AG09319 (cell line): ENCODE data around the gene C1orf159.

Source experiments
- DNase-seq: peaks from one replicate; pipeline ENCODE4 v3.0.0-alpha.2; 2010; ENCODE audit warnings: low read depth; ENCODE audit errors: extremely low read depth
- CTCF ChIP-seq: IDR thresholded peaks from 2 replicates; pipeline ENCODE4 v1.5.1; 2011; ENCODE audit warnings: low read depth, mild to moderate bottlenecking, inconsistent platforms, low read length, moderate library complexity

C1orf159 gene

GRCh38 chr1:1088801-1089680, 26.8 kb downstream of the C1orf159 start:
- TF ChIP-seq CTCF = no peak

GRCh38 chr1:1088029-1088800, 27.7 kb downstream of the C1orf159 start:
- TF ChIP-seq CTCF = no peak
- DNase-seq = no peak

More at GRCh38 chr1:1088801-1089680, 26.8 kb downstream of the C1orf159 start:
- DNase-seq = no peak

- DNase-seq = no peak
Measured at GRCh38 chr1:1087351-1088028, 28.4 kb downstream of the C1orf159 start.

GRCh38 chr1:1086911-1087341, 29.0 kb downstream of the C1orf159 start:
- no peak for DNase-seq
- no peak for TF ChIP-seq CTCF

More at GRCh38 chr1:1087351-1088028, 28.4 kb downstream of the C1orf159 start:
- TF ChIP-seq CTCF = no peak

- DNase-seq = no peak
- no peak for TF ChIP-seq CTCF
Measured at GRCh38 chr1:1085911-1086841, 29.7 kb downstream of the C1orf159 start.

- DNase-seq = no peak
- no peak for TF ChIP-seq CTCF
Measured at GRCh38 chr1:1085171-1085841, 30.6 kb downstream of the C1orf159 start.
